NCI-H2196 treated with DMSO at 0.1 percent for 48 hours (cell line): ENCODE results near the gene GNPTAB.

Experiments used
- DNase-seq: peaks from one replicate; lab custom pipeline; 2025; ENCODE audit not compliant: unreplicated experiment; lab: John Stamatoyannopoulos, UW

GNPTAB gene

DNA sequence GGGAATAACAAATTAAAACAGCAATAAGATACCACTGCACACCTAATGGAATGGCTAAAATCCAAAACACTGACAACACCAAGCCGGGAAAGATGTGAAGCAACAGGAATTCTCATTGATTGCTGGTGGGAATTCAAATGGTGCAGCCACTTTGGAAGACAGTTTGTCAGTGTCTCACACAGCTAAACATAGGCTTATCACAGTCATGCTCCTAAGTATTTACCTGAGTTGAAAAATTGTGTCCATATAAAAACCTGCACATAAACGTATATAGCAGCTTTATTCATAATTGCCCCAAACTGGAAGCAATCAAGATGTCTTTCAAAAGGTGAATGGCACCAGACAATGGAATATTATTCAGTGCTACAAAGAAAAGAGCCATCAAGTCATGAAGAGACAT is 21.6 kb downstream of the GNPTAB start:
- DNase-seq = no peak

DNA sequence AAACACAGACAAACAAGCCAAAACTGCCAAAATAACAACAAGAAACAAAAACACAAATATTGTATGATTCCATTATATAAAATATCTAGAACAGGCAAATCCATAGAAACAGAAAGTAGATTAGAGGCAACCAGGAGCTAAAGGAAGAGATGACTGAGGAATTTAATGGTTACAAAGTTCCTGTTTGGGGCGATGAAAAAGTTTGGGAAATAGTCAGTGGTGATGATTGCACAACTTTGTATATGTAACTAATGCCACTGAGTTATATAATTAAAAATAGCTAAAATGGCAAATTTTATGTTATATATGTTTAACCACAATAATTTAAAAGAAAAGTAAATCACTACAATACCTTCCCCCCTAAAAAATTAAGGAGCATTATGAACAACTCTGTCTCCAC is 24.5 kb downstream of the GNPTAB start:
- DNase-seq = no peak

DNA sequence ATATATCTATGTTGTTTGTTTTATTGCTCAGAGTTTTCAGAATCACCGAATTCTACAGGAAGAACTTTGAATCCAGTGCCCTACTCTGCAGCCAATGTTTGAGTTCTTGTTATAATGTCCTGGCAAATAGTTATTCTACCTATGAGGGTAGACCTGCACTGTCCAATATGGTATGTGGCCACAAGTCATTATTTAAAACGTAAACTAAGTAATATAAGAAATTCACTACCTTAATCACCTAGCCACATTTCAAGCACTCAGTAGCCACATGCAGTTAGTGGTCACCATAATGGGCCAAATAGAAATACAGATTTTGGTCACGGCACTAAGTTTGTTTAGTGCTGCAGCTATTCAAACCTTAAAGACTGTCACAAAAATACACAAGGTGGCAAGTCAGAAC is 26.4 kb downstream of the GNPTAB start:
- DNase-seq = no peak

DNA sequence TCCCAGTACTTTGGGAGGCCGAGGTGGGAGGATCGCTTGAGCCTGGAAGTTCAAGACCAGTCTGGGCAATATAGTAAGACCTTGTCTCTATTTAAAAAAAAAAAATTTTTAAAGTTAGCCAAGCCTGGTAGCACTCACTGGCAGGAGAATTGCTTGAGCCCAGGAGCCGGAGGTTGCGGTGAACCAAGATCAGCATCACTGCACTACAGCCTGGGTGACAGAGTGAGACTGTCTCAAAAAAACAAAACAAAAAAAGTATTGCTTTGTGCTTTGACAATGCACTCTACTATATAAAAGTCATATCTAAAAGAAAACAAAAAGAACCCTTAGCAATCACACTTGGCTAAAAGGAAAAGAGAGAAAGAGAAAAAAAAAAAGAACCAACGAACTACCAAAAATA is 26.8 kb downstream of the GNPTAB start:
- no peak for DNase-seq

DNA sequence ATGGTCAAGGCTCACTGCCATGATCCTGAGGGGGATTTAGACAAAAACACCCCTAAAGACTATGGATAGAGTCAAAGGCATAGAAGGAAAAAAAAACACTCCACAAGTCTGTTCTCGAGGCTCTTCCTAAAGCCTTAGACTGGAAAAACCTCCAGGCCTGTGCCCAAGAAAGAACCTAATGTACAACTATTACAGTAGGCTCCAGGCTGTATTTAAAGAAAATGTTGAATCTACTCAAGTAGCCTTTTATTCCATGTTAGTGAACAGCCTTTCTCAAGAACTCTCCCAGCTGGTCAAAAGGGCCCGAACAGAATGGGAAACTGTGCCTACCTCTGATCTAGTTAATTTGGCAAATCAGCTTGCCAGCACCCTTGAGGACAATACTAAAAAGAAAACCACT is 28.3 kb downstream of the GNPTAB start:
- no peak for DNase-seq

DNA sequence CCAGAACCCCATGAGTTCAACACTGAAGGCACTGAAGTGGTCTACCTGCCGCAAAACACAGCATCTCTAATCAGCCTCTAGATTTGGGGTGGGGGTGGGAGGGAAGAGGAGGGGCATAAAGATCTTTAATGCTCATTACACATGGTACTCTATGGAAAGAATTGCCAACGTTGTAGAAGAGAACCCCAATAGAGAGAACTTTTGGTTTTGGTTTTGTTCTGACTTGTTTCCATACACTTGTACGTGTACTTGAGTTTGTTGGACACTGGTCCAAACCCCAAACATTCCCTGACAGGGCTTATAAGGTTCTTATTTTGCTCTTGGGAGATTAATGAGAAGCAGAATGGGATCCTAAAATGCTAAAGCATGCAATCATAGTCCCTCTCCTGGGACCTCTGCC is 31.0 kb downstream of the GNPTAB start:
- no peak for DNase-seq

DNA sequence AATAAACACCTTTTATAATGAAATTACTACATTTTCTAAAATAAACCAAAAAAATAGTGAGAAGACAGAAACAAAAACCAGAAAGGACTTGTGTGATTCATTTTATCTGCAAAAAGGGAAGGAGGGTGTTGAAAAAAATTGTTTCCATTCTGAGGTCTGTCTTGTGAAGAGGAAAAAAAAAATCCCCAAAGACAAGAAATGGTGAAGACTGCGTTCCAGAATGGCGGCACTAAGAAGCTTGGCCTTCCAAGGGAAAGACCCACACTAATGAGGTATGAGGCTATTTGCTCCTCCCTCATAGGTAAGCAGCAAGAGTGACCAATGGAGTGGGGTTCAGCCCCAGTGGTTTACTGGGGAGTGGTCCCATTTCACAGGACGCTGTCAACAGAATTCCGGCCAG is 35.0 kb downstream of the GNPTAB start:
- DNase-seq = no peak

DNA sequence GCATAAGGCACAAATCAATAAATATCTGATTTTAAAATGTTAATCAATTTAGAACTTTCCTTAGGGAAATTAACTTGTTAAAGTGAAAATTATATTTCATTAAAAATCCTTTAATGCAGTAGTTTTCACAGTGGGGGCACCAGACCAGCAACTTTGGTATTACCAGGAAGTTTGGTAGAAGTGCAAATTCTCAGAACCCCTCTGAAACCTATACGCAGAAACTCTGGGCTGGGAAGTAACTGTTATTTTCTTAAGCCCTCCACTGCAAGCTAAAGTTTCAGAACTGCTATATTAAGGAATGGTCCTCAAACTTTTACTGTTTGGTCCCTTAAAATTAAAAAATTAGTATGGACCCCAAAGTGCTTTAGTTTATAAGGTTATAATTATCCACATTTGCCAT is 35.7 kb downstream of the GNPTAB start:
- no peak for DNase-seq

DNA sequence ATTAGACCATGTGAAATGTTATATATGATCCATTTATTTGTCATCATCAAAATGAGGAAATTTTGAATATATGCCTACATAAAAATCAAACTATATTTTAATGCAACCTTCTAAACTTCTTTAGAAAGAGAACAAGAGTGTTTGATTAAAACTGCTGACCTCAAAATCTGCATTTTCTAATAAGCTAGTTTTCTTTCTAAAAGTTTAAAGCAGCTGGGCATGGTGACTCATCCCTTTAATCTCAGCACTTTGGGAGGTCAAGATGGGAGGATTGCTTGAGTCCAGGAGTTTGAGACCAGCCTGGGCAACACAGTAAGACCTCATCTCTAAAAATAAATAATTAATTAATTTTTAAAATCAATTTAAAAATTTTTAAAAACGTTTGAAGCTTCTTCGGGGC is 36.2 kb downstream of the GNPTAB start:
- no peak for DNase-seq

DNA sequence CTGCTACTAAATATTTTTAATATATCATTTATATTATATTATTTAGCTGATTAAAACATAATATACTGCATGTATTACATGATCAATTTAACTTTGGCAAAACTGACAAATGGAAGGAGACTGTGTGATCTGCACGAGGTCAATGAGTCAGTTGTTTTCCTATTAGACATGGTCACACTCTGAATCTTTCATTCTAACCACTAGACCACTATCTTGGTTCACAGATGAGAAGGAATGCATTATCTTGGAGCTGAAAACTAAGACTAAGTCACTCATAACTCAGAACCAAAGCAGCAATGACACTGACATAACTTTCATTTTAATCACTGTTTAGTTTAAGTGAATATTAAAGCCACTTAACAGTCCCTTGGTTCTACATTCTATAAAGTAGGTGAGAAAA is 37.4 kb downstream of the GNPTAB start:
- DNase-seq = no peak

DNA sequence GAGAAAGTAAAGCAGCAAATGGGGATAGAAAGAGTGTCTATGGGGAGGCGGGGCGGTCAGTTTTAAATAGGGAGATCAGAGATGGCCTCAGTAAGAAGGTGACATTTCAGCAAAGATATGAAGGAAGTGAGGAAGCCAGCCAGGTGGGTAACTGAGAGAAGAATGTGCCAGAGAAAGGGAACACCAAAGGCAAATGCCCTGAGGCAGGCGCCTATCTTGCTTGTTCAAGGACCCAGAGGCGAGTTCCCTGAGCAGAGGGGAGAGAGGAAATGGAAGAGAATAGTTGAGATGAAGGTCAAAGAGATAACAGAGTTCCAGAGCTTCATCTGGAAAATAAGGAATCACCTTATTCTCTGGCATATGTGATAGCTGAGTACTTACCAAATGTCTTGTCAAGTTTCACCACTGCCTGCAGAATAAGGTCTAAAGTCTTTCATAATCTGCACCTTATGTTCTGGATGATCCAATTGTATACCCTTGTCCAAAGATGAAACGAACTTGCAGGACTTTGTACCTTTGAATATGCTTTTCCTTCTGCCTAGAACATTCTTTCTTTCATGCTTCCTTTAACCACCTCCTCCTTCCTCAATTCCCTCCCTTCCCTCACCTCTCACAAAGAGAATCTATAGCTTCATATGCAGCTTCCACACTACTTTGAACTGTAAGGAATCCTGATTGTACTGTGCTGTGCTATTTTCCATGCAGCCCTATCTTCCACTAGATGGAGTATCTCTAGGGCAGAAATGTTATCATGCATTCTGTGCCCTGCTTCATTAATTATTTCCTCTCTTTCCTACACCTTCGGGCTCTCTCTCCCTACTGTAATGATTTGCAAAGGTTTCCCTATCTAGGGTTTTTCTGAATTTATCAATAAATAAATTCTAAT is 38.5 kb downstream of the GNPTAB start:
- DNase-seq = no peak

DNA sequence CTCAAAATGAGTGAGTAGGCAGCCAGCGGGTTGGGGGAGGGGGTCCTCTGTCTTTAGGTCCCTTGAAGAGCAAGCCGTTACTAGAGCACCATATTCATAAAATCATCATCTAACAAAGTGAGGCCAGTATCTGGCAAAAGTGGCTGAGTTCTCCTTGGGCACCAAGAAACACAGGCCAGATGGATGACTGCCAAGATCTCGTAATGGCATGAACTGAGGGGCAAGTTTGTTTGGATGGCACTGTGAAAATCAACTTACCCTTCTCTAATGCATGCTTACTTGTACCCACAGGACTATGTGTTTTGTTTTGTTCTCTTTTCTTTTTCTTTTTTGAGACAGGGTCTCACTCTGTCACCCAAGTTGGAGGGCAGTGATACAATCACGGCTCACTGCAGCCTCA is 41.6 kb downstream of the GNPTAB start:
- DNase-seq = peak; percentile 4

DNA sequence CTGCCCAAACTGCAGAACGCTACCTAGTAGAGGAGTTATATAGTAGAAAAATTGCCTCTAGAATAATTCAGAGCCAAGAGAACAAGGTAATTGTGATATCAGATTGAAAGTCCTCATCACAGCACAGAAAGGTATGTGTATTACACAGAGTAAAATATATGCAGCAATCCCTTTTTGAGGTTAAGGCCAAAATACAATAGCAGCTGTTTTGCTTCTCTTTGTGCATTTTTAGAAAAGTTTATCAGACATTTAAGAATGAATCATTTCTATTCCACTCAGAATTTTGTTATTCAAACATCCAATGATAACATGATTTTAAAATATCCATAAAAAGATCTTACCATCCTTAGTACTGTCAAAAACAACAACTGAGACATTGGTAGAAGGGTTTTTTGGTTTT is 45.1 kb downstream of the GNPTAB start:
- DNase-seq = no peak

DNA sequence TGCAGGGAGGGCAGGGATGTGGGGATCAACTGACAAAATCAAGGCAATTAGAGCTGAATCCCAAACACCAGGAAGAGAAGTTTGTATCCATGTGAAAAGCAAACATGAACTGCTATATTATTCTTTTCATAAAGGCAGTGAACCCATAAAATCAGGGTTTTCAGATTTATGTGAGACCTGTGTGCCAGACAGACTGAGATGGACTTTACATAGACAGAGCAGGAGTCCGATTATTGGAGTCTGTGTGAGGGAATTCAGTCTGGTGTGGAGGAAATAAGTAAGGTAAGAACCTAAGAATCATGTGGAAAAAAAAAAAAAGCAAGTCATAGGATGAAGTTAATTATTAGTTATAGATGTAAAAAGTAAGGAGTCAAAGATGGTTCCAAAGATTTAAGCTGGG is 46.4 kb downstream of the GNPTAB start:
- DNase-seq = no peak

DNA sequence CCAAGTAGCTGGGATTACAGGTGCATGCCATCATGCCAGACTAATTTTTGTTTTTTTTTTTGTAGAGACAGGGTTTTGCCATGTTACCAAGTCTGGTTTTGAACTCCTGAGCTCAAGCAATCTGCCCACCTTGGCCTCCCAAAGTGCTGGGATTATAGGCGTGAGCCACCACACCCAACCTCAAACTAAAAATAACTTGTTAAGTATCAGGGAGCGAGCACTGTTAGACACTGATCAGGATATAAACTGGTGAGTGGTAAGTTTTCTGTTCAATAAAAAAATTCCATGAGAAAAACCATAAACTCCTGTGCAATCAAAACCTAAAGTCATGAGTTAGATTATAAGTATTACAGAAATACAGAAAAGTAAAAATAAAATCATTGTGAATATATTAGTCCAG is 46.9 kb downstream of the GNPTAB start:
- DNase-seq = no peak

DNA sequence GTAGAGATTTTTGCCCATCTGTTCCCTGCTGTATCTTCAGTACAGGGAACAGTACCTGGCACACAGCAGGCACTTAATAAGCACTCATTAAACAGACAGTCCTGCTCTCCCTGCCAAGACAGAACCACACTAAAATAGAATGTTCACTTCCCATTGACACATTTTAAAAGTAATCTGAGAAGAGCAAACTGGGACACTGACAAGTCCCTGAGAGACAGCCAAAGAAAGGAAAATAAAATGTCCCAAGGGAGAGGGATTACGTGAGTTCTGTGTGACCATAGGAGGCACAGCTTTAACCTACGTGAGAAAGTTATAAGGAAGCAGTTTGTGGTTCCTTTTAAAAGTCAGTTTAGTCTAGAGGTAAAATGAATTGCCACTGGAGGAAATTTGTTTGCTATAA is 47.6 kb downstream of the GNPTAB start:
- no peak for DNase-seq

DNA sequence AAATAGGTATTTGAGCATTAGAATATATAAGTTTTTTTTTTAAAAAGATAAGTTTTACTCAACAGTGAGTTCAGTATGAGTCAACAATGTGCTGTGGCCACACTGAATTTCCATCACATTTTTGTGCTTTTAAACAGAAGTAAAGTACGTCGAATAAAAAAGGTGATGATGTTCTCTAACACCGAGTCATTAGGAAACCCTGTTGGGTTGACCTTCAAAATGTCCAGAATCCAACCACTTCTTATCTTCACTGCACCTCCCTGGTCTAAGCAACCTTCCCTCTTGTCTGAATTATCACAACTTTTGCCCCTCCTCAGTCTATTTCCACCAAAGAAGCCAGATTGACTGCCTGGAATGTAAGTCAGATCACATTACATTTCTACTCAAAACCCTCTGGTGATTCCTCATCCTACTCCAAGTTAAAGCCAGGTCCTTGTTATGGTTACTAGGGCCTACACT is 48.5 kb downstream of the GNPTAB start:
- DNase-seq = no peak

DNA sequence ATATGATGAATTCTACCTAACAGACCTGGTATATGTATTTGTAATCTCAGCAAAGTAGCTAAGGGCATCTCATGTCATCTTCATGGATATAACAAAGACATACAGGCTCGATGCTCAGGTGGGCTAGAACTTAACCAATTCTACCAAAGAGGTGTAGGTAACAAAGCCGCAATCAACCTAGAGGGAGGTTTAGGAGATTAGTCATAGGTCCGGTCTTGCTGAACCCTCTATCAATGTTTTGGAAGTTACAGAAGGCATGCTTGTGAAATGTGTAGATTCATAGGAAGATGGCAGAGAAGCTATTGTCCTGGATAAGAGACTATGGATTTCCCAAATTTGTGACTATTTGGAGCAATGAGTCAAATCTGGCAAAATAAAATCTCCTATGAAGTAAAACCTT is 48.9 kb downstream of the GNPTAB start:
- DNase-seq = no peak

DNA sequence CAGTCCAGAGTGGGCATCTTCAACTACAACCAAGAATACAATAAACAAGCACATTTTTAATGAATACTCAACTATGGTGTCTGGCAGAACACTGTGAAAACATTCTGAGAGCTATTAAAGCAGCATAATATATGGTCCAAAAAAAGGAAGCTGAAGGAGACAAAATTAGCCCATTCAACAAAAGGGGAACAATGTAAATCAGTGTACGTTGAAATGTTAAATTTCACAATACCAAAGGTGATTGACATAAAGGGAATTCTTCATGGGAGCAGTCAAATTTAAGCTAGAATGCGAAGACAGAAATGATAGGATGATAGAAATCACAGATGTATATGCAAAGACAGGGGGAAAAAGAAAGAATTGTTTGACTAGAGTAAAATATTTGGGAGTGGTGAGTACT is 50.2 kb downstream of the GNPTAB start:
- DNase-seq = no peak

DNA sequence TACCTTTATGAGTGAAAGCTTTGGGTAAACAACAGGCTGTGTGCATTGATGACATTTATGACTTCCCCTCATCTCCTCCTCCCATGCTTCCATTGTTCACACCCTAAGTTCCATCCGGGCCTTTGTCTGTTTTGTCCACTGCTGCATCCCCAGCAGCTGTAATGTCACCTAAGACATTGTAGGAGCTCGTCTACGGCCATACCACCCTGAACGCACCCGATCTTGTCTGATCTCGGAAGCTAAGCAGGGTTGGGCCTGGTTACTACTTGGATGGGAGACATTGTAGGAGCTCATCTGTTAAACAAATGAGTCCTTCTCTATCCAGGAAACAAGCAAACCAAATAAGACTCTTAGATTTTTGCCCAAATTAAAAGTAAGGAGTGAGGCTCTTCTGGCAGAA is 51.1 kb downstream of the GNPTAB start:
- no peak for DNase-seq

DNA sequence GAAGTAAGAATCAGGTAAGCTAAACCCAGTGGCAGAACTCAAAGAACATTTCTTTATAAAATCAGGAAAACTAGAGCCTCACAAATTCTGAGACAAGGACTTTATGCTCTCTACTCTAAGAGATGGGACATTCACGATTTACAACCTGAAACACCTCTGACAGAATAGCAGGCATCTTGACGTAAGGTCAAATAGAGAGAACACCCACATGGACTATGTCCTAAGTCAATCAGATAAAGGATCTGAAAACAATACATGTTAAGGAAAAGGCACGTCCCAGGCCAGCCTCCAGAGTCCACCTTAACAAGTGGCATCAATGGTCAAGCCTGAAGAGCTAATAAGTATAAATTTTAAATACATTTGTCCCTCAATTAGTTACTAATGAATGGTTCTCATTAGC is 51.6 kb downstream of the GNPTAB start:
- no peak for DNase-seq

DNA sequence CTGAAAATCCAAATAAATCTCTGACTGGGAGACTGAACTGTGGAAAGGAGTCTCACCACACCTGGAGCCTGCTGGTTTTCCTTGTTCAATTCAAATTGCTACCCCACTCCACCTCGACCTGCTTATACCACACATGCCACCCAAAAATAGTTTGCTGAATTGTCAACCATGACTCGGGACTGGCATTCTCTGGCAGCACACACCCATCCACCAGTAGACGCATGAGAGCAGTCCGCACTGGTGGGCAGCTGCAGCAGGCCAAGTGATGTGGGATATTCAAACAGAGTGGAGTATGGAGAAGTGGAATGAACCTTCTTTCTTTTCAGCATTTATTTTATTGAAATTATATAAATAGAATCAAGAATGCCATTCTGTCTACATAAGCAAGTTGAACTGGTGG is 52.8 kb downstream of the GNPTAB start:
- no peak for DNase-seq

DNA sequence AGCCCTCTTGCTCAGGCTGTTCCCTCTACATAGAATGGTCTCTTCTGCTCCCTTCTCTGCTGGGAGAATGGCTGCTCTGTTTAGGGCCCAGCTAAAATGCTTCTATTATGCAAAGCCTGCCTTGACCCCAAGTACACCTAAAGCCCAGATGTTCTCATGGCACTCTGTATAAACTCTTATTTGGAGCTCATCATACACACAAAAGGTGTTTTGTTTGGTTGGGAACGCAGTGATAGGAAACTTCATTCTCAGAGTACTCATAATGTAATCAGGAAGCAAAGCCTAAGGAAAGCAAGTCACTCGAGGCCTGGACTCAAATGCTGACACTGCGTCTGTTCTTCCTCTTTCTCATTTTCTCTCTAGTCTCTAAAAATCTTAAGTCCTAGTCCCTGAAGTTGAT is 53.3 kb downstream of the GNPTAB start:
- no peak for DNase-seq
